ENCODE results near the gene ACTN4.

The ACTN4 gene

DNA sequence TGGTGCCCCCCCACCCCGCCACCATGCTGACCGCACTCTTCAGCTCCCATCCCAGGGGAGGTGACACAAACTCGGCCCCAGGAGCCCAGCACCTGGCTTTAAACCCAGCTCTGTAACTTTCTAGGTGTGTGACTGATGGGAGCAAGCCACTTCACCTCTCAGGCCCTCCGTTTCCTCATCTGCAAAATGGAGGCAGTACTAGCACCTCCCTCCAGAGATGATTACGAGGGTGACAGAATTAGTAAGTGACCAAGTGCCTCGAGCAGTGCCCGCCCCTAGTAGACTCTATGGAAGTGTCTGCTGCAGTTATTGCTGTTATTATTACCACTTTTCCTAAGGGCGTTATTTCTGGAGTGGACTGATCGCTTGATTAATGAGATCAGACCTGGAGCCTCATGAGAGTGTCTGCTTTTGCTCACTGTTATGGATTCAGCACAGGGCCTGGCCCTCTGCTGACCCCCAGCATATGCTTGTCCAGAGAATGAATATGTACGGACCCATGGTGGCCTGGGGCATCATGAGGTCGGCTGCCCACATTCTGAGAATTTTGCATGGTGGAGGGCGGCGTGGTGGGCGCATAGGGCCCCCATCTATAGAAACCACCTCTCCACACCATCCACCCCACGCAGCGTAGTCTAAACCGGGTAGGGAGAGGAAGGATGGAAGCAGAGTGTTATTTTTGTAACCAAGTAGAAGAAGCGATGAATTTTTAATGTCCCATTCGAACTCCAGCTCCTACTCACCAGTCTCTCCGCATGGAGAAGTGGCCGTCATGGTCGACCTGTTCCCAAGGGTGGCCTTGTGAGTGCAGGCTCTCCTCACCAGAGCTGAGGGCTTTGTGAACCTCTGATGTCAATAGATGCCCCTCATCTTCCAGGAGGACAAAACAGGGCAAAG, 48.6 kb downstream of the ACTN4 start:
- no peak for DNase-seq (ENCODE audit: low spot score)

DNA sequence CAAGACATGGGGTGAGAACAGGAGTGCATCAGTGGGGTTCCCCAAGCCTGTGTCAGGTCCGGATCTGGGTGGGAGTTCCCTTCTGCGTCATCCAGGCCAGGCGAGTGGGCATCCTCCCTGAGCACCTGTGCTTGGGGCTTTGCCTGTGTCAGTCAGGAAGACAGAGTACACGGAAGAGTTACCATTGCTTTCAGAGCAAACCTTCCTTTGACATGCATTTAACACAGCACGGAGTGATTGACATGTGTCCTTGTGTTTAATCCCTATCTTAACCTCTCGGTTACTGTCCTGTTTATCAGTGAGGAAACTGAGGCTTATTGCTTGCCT, 49.2 kb downstream of the ACTN4 start:
- DNase-seq (ENCODE audit: low spot score): no peak

DNA sequence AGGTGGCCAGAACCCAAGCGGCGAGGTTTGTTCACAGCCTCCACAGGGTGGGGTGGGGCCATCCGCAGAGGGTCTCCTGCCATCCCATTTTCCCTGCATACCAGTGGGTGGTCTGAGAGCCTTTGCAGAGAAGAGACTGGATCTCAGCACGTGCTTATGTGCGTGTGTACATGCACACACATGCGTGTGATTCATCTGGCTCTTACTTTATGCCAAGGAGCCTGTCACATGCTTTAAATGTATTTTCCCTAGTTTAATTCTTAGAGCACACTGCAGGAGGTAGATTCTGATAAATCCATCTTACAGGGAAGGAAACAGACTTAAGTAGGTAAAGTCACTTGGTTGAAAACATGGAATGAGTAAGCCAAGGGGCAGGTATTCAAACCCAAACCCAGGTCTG, 49.7 kb downstream of the ACTN4 start:
- no peak for DNase-seq (ENCODE audit: low spot score)

DNA sequence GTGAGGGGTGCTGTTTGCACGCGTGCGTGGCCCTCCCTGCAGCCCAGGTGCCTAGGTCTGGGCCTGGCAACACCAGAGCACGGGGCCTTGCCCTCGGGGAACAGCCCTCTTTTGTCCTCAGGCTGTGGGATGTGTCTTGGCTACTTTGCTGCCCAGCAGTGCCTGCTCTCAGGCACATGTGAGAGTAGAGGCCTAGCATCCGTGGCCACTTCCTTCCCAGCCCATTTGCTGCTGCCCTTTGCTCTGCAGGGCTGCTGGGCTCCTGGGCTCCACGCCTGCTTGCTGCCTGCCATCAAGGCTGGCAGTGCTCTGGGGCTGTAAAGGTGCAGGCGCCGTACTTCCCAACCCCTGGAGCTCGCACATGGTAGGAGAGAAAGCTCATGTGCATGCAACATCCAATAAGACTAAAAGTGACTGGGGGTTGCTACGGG, 50.2 kb downstream of the ACTN4 start:
- no peak for DNase-seq (ENCODE audit: low spot score)

DNA sequence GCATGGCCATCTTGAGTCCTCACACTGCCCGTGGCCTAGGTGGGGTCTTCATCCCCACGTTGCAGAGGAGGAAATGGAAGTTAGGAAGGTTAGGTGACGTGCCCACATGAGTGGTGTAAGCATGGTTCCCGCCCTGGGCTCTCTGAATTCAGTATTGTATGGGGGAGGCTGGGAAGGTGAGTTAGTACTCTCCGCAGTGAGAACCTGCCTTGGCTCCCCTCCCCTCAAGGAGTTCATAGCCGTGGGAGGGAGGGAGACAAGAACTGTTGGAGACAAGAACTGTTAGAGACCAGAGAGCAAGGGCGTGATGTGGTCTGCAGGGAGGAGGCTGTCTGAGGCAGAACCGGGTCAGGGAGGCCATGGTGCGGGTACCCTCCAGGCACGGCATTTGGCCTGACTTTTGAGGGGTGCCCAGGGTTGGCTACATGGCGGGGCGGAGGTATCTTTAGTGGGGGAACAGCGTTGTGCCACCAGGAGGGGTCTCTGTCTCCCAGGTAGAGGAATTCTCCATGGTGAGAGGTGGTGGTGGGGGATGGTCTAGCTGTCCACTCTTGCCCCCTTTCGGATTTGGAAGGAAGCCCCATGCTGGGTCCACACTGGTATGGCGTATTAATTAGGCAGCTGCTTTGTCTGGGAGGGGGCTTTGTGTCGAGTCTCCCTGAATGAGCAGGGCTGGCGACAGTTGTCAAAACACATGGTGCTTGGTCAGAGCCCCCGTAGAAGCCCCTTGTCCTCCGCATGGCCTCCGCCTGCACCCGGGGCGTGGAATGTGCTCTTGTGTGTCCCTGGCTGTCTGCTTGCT, 51.0 kb downstream of the ACTN4 start:
- no peak for DNase-seq (ENCODE audit: low spot score)

DNA sequence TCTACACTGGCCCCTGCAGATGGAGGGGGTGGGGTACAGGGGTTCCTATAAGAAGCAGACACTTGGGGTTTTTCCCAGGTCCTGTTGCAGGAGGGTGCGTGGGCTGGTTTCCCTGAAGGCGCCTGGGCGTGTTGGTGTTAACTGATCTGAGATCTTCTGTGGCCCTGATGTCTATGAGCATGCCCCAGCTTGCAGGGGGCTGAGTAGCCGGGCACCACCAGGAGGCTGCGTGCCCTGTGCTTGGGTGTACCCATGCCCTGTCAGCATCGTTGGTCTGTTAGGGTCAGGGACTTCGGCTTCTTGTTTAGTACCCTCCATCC, 51.5 kb downstream of the ACTN4 start:
- DNase-seq (ENCODE audit: low spot score): no peak

DNA sequence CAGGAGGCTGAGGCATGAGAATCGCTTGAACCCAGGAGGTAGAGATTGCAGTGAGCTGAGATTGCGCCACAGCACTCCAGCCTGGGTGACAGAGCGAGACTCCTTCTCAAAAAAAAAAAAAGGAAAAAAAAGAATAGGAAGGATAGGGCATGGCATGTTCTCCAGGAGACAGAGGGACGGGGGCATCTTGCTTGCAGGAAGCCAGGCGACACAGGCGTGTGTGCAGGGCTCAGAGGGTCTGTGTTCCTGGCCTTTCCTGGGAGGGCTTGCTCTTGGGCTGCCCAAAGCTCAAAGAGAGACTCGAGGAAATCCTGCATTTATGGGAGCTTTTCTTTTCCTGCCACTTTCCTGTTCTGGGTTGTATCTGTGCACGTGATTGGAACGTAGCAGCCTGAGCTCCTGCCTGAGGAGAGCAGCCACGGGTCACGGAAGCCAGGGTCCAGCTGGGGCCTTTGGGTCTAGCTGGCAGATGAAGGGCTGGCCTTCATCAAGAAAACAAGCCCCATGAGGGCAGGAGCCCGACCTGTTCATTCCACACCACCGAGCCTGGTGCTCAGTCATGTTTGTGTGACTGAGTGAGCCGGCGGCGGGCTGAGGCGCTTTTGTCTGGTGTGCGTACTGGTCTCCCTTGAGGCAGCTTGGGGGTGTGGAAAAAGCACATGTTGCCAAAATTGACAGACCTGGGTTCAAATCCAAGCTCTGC, 52.3 kb downstream of the ACTN4 start:
- no peak for DNase-seq (ENCODE audit: low spot score)

DNA sequence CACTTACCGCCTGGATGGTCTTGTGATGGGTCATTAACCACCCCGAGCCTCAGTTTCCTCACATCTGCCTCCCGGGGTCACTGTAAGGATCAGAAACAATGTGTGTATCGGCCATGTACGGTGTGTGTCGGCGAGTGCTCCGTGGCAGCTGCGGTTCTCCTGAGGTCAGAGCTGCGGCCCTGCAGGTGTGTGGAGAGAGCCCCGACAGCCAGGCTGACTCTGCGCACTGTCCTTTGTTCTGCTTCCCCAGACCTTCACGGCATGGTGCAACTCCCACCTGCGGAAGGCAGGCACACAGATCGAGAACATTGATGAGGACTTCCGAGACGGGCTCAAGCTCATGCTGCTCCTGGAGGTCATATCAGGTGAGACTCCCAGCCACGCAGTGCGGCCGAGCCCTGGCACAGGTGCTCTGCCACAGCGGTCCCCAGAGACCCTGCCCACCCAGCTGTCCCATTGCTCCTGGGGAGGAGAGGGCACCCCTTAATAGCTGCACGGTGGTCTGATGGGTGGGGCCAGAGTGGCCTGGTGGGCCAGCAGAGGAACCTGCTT, 53.0 kb downstream of the ACTN4 start:
- DNase-seq (ENCODE audit: low spot score): no peak

DNA sequence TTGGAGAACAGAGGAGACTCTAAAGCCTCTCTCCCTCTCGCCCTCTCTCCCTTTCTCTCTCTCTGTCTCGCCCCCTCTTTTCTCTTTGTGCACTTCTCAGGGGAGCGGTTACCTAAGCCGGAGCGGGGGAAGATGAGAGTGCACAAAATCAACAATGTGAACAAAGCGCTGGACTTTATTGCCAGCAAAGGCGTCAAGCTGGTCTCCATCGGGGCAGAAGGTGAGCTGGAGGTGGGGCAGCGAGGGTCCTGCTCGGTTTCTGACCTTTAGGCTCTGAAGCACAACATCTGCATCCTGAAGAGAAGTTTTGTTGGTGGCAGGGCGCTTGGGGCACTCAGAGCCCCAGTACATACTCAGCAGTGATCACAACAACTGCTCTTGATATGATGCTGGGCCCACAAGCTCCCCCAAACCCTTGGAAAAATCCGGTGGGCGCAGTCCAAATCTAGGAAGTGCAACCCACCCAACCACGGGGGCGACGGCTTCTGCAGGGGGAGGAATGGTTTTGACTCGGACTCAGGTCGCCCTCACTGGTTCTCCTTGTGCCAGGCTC, 53.5 kb downstream of the ACTN4 start:
- DNase-seq (ENCODE audit: low spot score): no peak

DNA sequence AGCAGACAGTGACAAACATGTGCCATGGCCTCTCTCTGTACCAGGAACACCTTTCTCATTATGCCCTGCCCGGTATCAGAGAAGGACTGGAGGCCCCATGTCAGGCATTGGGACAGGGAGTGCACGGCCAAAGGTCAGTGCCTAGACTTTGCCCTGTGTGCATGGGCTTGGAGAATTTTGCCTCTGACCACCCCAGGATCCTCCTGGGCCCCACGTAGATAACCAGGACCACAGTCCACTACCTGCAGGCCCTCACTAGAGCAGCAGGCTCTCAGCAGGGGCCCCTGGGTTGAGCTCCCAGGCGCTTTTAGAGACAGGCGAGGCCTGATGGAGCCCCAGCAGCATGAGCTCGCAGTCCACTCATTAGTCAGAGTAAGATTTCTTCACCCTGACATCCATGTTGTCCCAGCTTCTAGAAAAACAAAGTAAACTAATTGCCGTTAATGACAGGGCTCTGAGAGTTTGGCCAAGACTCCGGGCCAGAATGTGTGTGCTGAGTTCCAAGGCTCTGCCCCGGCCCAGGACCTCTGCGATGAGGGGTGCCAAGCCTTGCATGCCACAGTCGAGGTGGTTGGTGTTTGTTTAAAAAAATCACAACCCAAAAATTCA, 54.1 kb downstream of the ACTN4 start:
- DNase-seq (ENCODE audit: low spot score): peak; percentile 22

DNA sequence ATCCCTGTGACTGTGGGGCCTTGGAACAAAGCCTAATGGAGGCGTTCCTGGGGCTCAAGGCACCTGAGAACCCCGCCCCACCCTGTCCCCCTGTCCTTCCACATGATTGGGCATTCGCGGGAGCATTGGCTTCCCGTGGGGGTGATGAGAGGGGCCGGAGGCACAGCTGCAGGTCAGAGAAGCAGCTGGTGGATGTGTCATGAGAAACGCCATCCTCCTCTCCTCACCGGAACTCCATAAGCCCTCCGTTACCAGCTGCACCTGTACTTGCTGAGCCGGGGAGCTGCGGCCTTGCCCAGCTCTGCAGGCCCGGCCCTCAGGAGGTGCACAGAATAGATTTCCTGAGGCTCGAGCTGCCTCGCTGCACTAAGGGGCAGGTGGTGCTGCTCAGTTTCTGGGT, 54.8 kb downstream of the ACTN4 start:
- DNase-seq (ENCODE audit: low spot score): no peak

DNA sequence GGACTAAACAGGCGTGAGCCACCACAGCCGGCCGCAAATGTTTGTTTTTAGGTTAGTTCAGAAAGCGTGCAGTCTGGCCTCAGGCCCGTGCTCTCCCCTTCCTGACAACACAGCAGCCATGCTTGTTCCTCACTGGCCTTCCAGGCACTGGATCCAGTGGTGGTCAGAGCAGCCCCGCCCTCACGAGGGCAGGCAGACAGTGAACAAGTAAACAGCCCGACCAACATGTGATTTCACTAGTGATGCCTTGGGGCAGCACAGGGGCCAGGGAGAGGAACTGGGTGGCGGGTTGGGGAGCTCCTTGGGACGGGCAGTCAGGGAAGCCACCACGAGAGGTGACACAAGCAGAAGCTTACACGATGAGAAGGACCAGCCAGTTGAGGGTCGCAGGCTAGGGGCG, 56.1 kb downstream of the ACTN4 start:
- DNase-seq (ENCODE audit: low spot score): no peak

DNA sequence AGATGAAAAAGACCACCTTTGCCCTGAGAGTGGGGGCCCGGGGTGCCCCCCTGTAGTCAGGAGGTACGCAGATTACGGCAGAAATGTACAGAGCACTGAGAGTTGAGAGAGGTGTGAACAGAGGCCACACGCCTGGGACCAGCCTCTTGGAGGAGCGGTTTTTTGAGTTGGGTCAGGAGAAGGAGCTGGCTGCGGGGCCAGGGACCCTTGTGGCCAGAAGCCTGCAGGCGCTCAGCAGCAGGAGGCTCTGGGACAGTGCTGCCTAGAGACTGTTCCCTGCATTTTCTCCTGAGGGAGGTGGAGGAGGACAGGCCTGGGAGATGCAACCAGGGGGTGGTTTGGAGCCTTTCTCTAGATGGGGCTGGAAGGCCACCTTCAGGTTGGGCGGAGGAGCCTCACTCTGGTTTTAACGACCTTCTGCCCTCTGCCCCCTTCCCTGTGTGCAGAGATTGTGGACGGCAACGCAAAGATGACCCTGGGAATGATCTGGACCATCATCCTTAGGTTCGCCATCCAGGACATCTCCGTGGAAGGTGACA, 57.1 kb downstream of the ACTN4 start:
- DNase-seq (ENCODE audit: low spot score): no peak

DNA sequence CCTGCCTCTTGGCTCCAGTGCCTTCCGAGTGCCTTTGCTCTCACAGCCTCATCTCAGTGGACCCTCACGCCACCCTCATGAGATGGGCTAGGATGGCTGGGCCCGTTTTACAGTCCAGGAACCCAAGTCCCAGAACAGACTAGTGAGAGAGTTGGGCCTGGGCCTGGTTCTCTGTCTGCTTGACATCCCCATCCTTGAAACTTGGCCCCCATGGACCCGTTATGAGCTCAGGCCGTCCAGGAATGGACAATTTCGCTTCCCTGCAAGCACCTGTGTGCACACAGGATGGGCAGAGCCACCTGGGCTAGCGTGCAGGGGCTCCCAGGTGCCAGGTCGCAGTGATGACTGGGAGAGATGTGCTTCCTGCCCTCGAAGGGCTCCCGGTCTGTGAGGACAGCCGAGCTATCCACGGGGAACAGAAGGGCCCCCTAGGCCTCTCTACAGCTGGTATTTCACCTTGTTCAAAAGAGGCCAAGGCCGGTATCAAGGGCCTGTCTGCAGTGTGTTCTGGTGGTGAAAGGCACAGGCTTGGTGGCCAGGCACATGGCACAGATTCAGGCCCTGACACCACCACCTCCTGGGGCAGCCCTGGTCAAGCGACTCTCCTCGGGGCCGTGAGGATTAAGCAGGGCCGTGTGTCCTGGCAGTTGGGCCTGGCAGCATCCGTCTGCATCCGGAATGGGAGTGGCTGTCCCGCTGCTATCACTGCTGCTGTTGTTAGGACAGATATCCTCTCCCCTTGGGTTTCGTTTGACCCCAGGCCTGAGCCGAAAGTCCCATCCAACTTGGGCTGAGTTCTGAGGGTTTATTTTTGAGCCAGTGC, 58.0 kb downstream of the ACTN4 start:
- no peak for DNase-seq (ENCODE audit: low spot score)

DNA sequence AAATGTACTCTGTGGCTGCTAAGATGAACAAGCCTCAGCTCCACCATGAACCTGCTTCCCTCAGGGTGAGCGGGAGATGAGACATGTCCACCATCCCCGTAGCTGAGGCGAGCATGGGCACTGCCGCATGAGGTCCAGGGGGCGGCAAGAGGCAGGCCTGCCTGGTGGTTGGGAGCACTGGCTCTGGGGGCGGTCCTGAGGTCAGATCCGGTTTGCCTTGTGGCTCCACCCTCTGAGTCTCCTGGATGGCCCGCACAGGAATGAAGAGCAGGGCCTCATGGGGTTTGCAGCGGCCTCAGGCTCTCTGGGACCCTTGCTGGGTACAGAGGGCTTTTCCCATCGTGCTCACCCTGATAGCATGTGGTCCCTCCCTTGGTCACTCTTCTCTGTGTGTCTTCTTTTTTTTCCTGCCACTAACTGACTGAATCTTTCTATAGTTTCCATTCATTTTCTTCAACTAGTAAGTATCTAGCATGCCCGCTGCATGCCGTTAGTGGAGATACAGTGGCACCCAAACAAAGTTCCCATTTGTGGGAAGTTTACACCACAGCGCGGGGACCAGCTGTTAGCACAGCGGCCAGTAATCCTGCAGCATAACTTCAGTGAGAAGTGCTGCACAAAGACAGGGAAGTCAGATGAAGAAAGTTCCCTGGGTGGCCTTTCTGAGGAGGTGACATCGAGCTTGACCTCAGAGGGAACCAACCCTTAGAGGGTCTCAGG, 59.5 kb downstream of the ACTN4 start:
- no peak for DNase-seq (ENCODE audit: low spot score)

DNA sequence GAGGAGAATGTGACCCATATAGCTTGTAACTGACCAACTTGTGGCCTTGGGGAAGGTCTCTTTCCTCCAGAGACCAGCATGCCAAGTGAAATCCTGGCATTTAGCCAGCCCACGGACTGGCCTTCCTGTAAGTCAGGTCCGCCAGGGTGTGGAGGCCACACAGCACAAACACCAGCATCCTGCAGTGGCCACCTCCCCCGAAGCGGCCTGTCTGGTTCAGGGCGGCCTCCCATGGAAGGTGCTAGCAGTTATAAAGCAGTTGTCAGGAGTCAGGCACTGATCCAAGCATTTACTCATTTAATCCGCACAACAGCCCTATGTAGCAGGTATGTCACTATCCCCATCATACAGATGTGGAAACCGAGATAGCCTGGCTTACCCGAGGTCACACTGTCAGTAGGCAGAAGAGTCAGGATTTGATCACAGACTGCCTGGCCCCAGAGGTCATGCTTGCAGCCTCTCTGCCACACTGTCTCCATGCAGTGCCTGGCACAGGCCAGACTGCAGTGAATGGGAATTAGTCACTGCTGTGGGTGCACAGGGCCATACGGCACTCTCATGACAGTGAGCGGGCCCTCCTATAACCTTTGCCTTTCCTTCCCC, 60.2 kb downstream of the ACTN4 start:
- no peak for DNase-seq (ENCODE audit: low spot score)

DNA sequence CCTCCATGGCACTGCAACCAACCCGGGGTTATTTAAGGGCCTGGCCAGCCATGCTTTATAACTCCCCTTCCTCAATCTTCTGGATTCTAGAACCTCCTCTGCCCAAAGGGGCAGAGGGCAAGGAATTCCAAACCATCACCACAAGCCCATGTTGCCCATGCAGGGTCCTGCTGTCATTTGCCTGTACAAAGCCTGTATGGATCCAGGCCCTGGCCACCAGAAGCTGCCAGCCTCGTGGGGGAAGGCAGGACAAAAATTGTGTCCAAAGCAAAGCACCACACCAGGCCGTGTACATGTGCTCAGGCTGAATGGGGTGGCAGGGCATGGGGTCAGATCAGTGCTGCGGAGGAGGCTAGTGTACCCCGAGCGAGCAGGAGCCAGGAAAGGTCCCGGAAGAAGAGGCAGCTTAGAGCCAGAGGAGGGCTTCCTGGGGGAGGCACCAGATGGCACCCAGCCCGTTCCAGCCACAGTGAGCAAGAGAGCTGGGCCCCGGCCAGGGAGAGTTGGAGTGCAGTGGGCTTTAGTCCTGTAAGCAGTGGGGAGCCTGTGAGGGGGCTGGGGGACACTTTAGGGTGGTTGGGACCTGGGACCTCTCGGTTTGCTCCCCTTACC, 61.1 kb downstream of the ACTN4 start:
- no peak for DNase-seq (ENCODE audit: low spot score)

DNA sequence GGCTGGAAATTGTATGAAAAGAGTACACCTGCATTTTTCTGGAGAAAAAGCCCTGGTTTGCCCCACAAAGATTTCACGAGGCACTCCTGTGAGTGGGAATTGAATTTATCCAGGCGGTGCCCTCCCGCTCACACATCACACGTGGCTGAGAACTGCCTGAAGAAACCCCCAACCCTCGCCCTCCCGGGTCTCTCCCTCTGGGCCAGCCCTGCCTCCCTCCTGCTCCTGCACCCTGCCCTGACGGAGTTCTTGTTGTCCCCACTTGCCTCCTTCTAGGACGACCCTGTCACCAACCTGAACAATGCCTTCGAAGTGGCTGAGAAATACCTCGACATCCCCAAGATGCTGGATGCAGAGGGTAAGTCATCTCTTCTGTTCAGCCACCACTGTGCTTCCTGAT, 61.7 kb downstream of the ACTN4 start:
- no peak for DNase-seq (ENCODE audit: low spot score)

Data from AG08395 (cell line).